K562 (cell line): ENCODE data around the gene NADSYN1. TPM values are rescaled to one million over a fixed set of nuclear protein-coding genes. Genes with fewer than 3 reads are reported as not detected.

Experiments
- ATAC-seq: fragments of 200-7000 bp; cut with Tn5 transposase; 3 replicates; pipeline ENCODE4 v1.9.1; 2020; ENCODE audit warnings: moderate library complexity
- BruUV-seq: library from RNA; stranded (reverse); fragments of 400-500 nt; replicated peaks from 2 replicates; lab custom pipeline; 2021; lab: Mats Ljungman, UMichigan
- CTCF ChIA-PET: fragments of 300-600 bp; formaldehyde crosslinking; extraction: SDS; loops from one replicate; lab custom pipeline; 2021; ENCODE audit warnings: low intra/inter-chr PET ratio; lab: Yijun Ruan, JAX
- POLR2A ChIA-PET: fragments of 300-600, 350-650 bp; sonication (Branson Sonifier 250); formaldehyde crosslinking; extraction: SDS; loops from one replicate; lab custom pipeline; 2021; ENCODE audit warnings: antibody characterized with exemption, inconsistent platforms; lab: Yijun Ruan, JAX
- DNase-seq, 4 experiments: peaks; one replicate each; pipeline versions ENCODE4 v3.0.0 to v3.0.0-alpha.2; 2011 to 2018; ENCODE audit warnings: low spot score in 3 of 4, mixed read lengths in 3 of 4; ENCODE audit errors: extremely low read depth in 1 of 4
- FAIRE-seq: peaks from 2 replicates; lab custom pipeline; 2011; peaks lifted over from hg19 to GRCh38; lab: Jason Lieb, UNC
- H2AFZ ChIP-seq: 2 replicates; pipeline ENCODE4 v1.6.0; 2011; ENCODE audit warnings: low read depth, low read length, control low read depth, inconsistent platforms
- H3K27ac ChIP-seq: fragments of 200-600 bp; 3 replicates; pipeline ENCODE4 v1.8.0; 2011; ENCODE audit warnings: low read depth, mild to moderate bottlenecking, control low read depth, inconsistent platforms, low read length, moderate library complexity, mixed read lengths; ENCODE audit errors: extremely low read depth
- H3K27me3 ChIP-seq, 2 experiments: fragments of 300-600 bp in 1 of 2; 2 replicates in 1 of 2; 3 replicates in 1 of 2; pipeline versions ENCODE4 v1.6.0 to v1.8.0; 2011; ENCODE audit warnings: inconsistent platforms in 2 of 2, low read length in 2 of 2, mild to moderate bottlenecking in 1 of 2, mixed read lengths in 1 of 2, moderate library complexity in 1 of 2; ENCODE audit not compliant: control insufficient read depth in 2 of 2, insufficient read depth in 2 of 2
- H3K36me3 ChIP-seq: fragments of 300-600 bp; 3 replicates; pipeline ENCODE4 v1.8.0; 2011; ENCODE audit warnings: mild to moderate bottlenecking, low read length, inconsistent platforms; ENCODE audit not compliant: control insufficient read depth, insufficient read depth
- H3K4me1 ChIP-seq, 2 experiments: fragments of 200-600 bp in 1 of 2; replicated peaks in 1 of 2; 2 replicates in 1 of 2; 3 replicates in 1 of 2; pipeline versions ENCODE4 v1.5.1 to v1.8.0; 2011; ENCODE audit warnings: inconsistent platforms in 2 of 2, low read length in 2 of 2, mild to moderate bottlenecking in 1 of 2, mixed read lengths in 1 of 2, moderate library complexity in 1 of 2; ENCODE audit not compliant: control insufficient read depth in 2 of 2, insufficient read depth in 2 of 2
- H3K4me2 ChIP-seq: 2 replicates; pipeline ENCODE4 v1.6.1; 2011; ENCODE audit warnings: low read length, control low read depth, inconsistent platforms, mixed read lengths; ENCODE audit not compliant: insufficient read depth
- H3K4me3 ChIP-seq: fragments of 200-600 bp; sonication (generic), shearing (Covaris generic); 2 replicates; pipeline ENCODE4 v1.5.1; 2016; ENCODE audit warnings: control low read depth, inconsistent platforms
- H3K79me2 ChIP-seq: fragments of 200-600 bp; 3 replicates; pipeline ENCODE4 v1.8.0; 2011; ENCODE audit warnings: low read length, inconsistent platforms; ENCODE audit not compliant: control insufficient read depth, insufficient read depth
- H3K9ac ChIP-seq, 2 experiments: 2 replicates each; pipeline versions ENCODE4 v1.6.0 to v1.6.1; 2011; ENCODE audit warnings: low read depth in 2 of 2, low read length in 2 of 2, control low read depth in 1 of 2, inconsistent platforms in 1 of 2, mild to moderate bottlenecking in 1 of 2, mixed read lengths in 1 of 2; ENCODE audit not compliant: insufficient read depth in 1 of 2
- H3K9me1 ChIP-seq: one replicate; pipeline ENCODE4 v1.6.0; 2011; ENCODE audit warnings: inconsistent platforms, mild to moderate bottlenecking, low read length, moderate library complexity; ENCODE audit not compliant: control insufficient read depth, insufficient read depth
- H3K9me3 ChIP-seq: replicated peaks from 2 replicates; pipeline ENCODE4 v1.5.1; 2011; ENCODE audit warnings: low read depth, low read length, inconsistent platforms; ENCODE audit not compliant: control insufficient read depth, insufficient read depth
- H4K20me1 ChIP-seq: replicated peaks from 2 replicates; pipeline ENCODE4 v1.6.1; 2011; ENCODE audit warnings: low read length, inconsistent platforms, mixed read lengths; ENCODE audit not compliant: control insufficient read depth, insufficient read depth
- ATF4 ChIP-seq: fragments of 450-650 bp; formaldehyde crosslinking; IDR thresholded peaks from 2 replicates; pipeline ENCODE4 v1.4.0; 2022; ENCODE audit warnings: mild to moderate bottlenecking, moderate library complexity
- ETS2 ChIP-seq: IDR thresholded peaks from 2 replicates; pipeline ENCODE4 v1.6.1; 2016; ENCODE audit warnings: borderline replicate concordance, missing genetic modification characterization, mild to moderate bottlenecking, moderate library complexity, missing compliant biosample characterization; ENCODE audit not compliant: poor library complexity, severe bottlenecking
- FOXJ2 ChIP-seq: fragments of 200-800 bp; sonication (Bioruptor generic); IDR thresholded peaks from 2 replicates; pipeline ENCODE4 v1.6.1; 2016; ENCODE audit warnings: missing genetic modification characterization, missing compliant biosample characterization
- PCBP2 ChIP-seq: fragments of 200-400 bp; formaldehyde crosslinking; IDR thresholded peaks from 2 replicates; pipeline ENCODE4 v1.6.1; 2018; ENCODE audit warnings: low read length, low read depth, mild to moderate bottlenecking, moderate library complexity; ENCODE audit not compliant: poor library complexity, severe bottlenecking
- RAD21 ChIP-seq, 2 experiments: fragments of 250-450 bp in 1 of 2; fragments of 450-650 bp in 1 of 2; sonication (Bioruptor Pico) in 1 of 2; formaldehyde crosslinking in 1 of 2; IDR thresholded peaks in 1 of 2; conservative IDR thresholded peaks in 1 of 2; 2 replicates each; pipeline versions ENCODE4 v1.4.0 to v1.8.0; 2020 to 2022; ENCODE audit warnings: mild to moderate bottlenecking in 2 of 2, moderate library complexity in 1 of 2
- RBM34 ChIP-seq: fragments of 200-400 bp; formaldehyde crosslinking; IDR thresholded peaks from 2 replicates; pipeline ENCODE4 v1.6.1; 2018; ENCODE audit warnings: low read length, borderline replicate concordance; ENCODE audit not compliant: insufficient read depth
- TEAD4 ChIP-seq, 2 experiments: sonication (generic) in 1 of 2; formaldehyde crosslinking in 1 of 2; IDR thresholded peaks; 2 replicates each; pipeline versions ENCODE4 v1.6.1 to v1.8.0; 2012 to 2022; ENCODE audit warnings: borderline replicate concordance in 1 of 2, inconsistent platforms in 1 of 2, low read length in 1 of 2, mild to moderate bottlenecking in 1 of 2, missing genetic modification reagents in 1 of 2
- ZBTB5 ChIP-seq: fragments of 450-650 bp; IDR thresholded peaks from 2 replicates; pipeline ENCODE4 v1.6.1; 2017; ENCODE audit warnings: antibody characterized with exemption
- ZSCAN32 ChIP-seq: fragments of 450-650 bp; formaldehyde crosslinking; IDR thresholded peaks from 2 replicates; pipeline ENCODE4 v1.4.0; 2020; ENCODE audit warnings: mild to moderate bottlenecking, moderate library complexity
- WGBS: fragments of 100-300 bp; shearing (Covaris generic); methylation state at CpG from one replicate; pipeline ENCODE4 v1.1.6; 2016; ENCODE audit warnings: low coverage, mixed read lengths; ENCODE audit not compliant: insufficient coverage; ENCODE audit errors: missing lambda C conversion rate; 5-methylcytosine and 5-hydroxymethylcytosine counted together
- in situ Hi-C: fragments of 300-500 bp; cut with MboI; formaldehyde crosslinking; loops from 4 replicates; pipeline ENCODE4 v1.15.0; 2018; ENCODE audit warnings: inconsistent platforms, mixed read lengths
- intact Hi-C: fragments of 100-400 bp; cut with micrococcal nuclease; formaldehyde crosslinking; loops from 2 replicates; pipeline ENCODE4 v1.14.2; 2022
- polyA plus RNA-seq, 8 experiments: library from polyadenylated mRNA; depleted of rRNA in 4 of 8; stranded (reverse) in 5 of 8; unstranded in 3 of 8; fragments of >200 nt; fragmentation: Nextera tagmentation in 2 of 8; fragmentation: Illumina TruSeq in 1 of 8; extraction: Ambion mirVana in 2 of 8; extraction: Trizol in 1 of 8; gene quantifications; 2 replicates each; pipeline versions ENCODE4 v1.2.1 to v1.2.3, GENCODE V29; 2011 to 2014; ENCODE audit warnings: inconsistent platforms in 1 of 8, missing spikeins in 1 of 8
- total RNA-seq, 7 experiments: library from RNA; depleted of rRNA in 6 of 7; stranded (reverse); fragments of >200 nt in 6 of 7; fragmentation: Illumina TruSeq in 2 of 7; extraction: Trizol in 2 of 7; gene quantifications; 2 replicates each; pipeline versions ENCODE4 v1.2.1 to v1.2.3, GENCODE V29; 2011 to 2021; ENCODE audit warnings: low replicate concordance in 1 of 7

NADSYN1 gene
- total and polyA plus RNA-seq, 9 of the 15 experiments (the other 6 are each of a cell fraction or from before 2014, with no cell fraction given) = 12.7 to 57.3 (median 42.1) TPM

GRCh38 chr11:71496421-71496820 lies 43.4 kb downstream of the NADSYN1 start (continued):
- TF ChIP-seq RAD21 (CRISPR knock-in tag; conservative IDR thresholded peaks at IDR 0.05 in 1 of 2, IDR thresholded peaks at IDR 0.05 in 1 of 2) (no peak), ZSCAN32 (CRISPR knock-in tag) (no peak)

- FAIRE-seq = no peak
- Histone ChIP-seq H2AFZ (no peak overlapping the region), H3K4me1 (no peaks in the 10 kb centered on the region), H3K4me2 (no peak overlapping the region), H3K9me1 (no peaks in the 10 kb centered on the region), H4K20me1 (no peaks in the 10 kb centered on the region), H3K36me3 (peaks cover 45% of the 10 kb centered on the region; the same call in 2 of the 3 replicates), H3K79me2 (no peaks in the 10 kb centered on the region), H3K9ac (no peak overlapping the region), H3K27ac (no peak overlapping the region), H3K4me3 (no peak overlapping the region), H3K27me3 (no peaks in the 10 kb centered on the region), H3K9me3 (no peaks in the 10 kb centered on the region)
- ChIA-PET POLR2A (interaction anchor here (1.0 kb wide), 1 partner anchor 15 kb away, joined by 3 read pairs; no protein-coding TSS in a partner anchor), CTCF (no interaction called here)
- in situ Hi-C loops = no loop called here
- DNase-seq = no peak
- no TSS peak for BruUV-seq
- intact Hi-C loops = no loop called here
- ATAC-seq = no peak
- WGBS = 95% methylated on average over 19 of the region's 19 CpGs
- TF ChIP-seq FOXJ2 (tag) (no peak), TEAD4 (IDR thresholded peaks at IDR 0.05; ENCODE audit: low read length) (no peak), TEAD4 (CRISPR knock-in tag; IDR thresholded peaks at IDR 0.05; ENCODE audit: borderline replicate concordance) (no peak), PCBP2 (no peak), ATF4 (CRISPR knock-in tag) (no peak), RBM34 (no peak), ZBTB5 (no peak), ETS2 (no peak)
Observed at GRCh38 chr11:71498091-71498490, 45.1 kb downstream of the NADSYN1 start.
